ENCODE measurements around the gene KIT. TPM values are rescaled to one million over a fixed set of nuclear protein-coding genes. Genes with fewer than 3 reads are reported as not detected.

KIT gene
- total RNA-seq (2022; extraction: Qiagen RNA extraction) = 0.02 to 0.12 TPM (median 0.05 TPM) in 5 replicates

DNA sequence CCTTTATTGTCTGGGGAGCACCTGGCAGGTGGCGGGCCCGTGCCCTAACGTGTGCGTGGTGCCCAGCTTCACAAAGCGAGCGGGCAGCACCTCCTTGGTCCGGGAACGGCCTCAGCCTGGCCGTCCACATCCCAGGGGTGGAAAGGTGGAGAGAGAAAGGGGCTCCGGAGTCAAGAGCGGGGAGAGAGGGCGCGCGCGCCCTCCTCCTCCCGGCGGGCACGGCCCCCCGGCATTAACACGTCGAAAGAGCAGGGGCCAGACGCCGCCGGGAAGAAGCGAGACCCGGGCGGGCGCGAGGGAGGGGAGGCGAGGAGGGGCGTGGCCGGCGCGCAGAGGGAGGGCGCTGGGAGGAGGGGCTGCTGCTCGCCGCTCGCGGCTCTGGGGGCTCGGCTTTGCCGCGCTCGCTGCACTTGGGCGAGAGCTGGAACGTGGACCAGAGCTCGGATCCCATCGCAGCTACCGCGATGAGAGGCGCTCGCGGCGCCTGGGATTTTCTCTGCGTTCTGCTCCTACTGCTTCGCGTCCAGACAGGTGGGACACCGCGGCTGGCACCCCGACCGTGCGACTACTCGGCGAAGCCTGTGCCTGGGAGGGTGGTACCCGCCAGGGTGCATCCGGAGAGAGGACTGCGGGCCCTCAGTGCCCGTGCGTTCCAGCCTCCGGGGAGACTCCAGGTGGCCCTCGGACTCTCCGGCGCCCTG lies at the start of gene KIT:
KIT (plus strand) TSS at position 407 of the 701 bp plus-strand sequence; CDS start at position 465, 58 bp downstream.

